Fibroblast of lung (primary cell): ENCODE data around the gene ERVFRD-1. TPM values are rescaled to one million over a fixed set of nuclear protein-coding genes. Genes with fewer than 3 reads are reported as not detected.

Experiments used
- DNase-seq, 2 donors: peaks; one replicate each; pipeline versions ENCODE4 v3.0.0 to v3.0.0-alpha.2; 2010; ENCODE audit warnings: low read depth in 2 of 2
- H2AFZ ChIP-seq: 2 replicates; pipeline ENCODE4 v1.5.1; 2012; ENCODE audit warnings: low read length, control low read depth, inconsistent platforms
- H3K27ac ChIP-seq: 2 replicates; pipeline ENCODE4 v1.5.1; 2011; ENCODE audit warnings: low read length, control low read depth; ENCODE audit not compliant: insufficient read depth
- H3K27me3 ChIP-seq: 2 replicates; pipeline ENCODE4 v1.5.1; 2011; ENCODE audit warnings: mild to moderate bottlenecking, low read length; ENCODE audit not compliant: control insufficient read depth, insufficient read depth
- H3K36me3 ChIP-seq: 2 replicates; pipeline ENCODE4 v1.5.1; 2011; ENCODE audit warnings: low read length; ENCODE audit not compliant: control insufficient read depth, insufficient read depth
- H3K4me1 ChIP-seq: 2 replicates; pipeline ENCODE4 v1.5.1; 2011; ENCODE audit warnings: low read length; ENCODE audit not compliant: control insufficient read depth, insufficient read depth; ENCODE audit errors: extremely low read depth
- H3K4me2 ChIP-seq: 2 replicates; pipeline ENCODE4 v1.5.1; 2011; ENCODE audit warnings: low read length, control low read depth; ENCODE audit not compliant: insufficient read depth; ENCODE audit errors: extremely low read depth
- H3K4me3 ChIP-seq, 4 experiments: fragments of 200-600 bp in 1 of 4; sonication (generic) in 1 of 4; replicated peaks in 1 of 4; 2 replicates each; pipeline ENCODE4 v1.5.1; 2011 to 2016; ENCODE audit warnings: low read length in 4 of 4, low read depth in 3 of 4, mild to moderate bottlenecking in 3 of 4, control low read depth in 2 of 4, inconsistent platforms in 1 of 4, mixed read lengths in 1 of 4; ENCODE audit not compliant: insufficient read depth in 1 of 4; ENCODE audit errors: control extremely low read depth in 1 of 4
- H3K79me2 ChIP-seq: 2 replicates; pipeline ENCODE4 v1.5.1; 2012; ENCODE audit warnings: mild to moderate bottlenecking, low read length, inconsistent platforms; ENCODE audit not compliant: control insufficient read depth, insufficient read depth
- H3K9ac ChIP-seq: 2 replicates; pipeline ENCODE4 v1.5.1; 2011; ENCODE audit warnings: mild to moderate bottlenecking, low read length, control low read depth; ENCODE audit not compliant: insufficient read depth
- H3K9me3 ChIP-seq: 2 replicates; pipeline ENCODE4 v1.5.1; 2012; ENCODE audit warnings: low read depth, low read length; ENCODE audit not compliant: control insufficient read depth, insufficient read depth
- H4K20me1 ChIP-seq: 2 replicates; pipeline ENCODE4 v1.5.1; 2011; ENCODE audit warnings: low read length; ENCODE audit not compliant: control insufficient read depth, insufficient read depth; ENCODE audit errors: extremely low read depth
- CTCF ChIP-seq, 2 donors: IDR thresholded peaks in 1 of 2; conservative IDR thresholded peaks in 1 of 2; 1 replicate in 1 of 2; 2 replicates in 1 of 2; pipeline ENCODE4 v1.5.1; 2011 to 2012; ENCODE audit warnings: low read length in 2 of 2, control low read depth in 1 of 2, inconsistent platforms in 1 of 2, low read depth in 1 of 2, mild to moderate bottlenecking in 1 of 2
- EZH2 ChIP-seq: IDR thresholded peaks from 2 replicates; pipeline ENCODE4 v1.5.1; 2012; ENCODE audit warnings: low read length, control low read depth, mild to moderate bottlenecking; ENCODE audit errors: missing control alignments
- polyA plus RNA-seq, 2 donors: library from polyadenylated mRNA; depleted of rRNA in 1 of 2; stranded (reverse) in 1 of 2; unstranded in 1 of 2; fragments of >200 nt; gene quantifications; 2 replicates each; pipeline ENCODE4 v1.2.1, GENCODE V29; 2011 to 2012; ENCODE audit warnings: missing spikeins in 1 of 2
- total RNA-seq: library from RNA; depleted of rRNA; stranded (reverse); fragments of >200 nt; gene quantifications from 2 replicates; pipeline ENCODE4 v1.2.1, GENCODE V29; 2014

ERVFRD-1 gene
- total and polyA plus RNA-seq, 2 donors (not counting 1 experiment from before 2014, with no cell fraction given) = not detected

DNA sequence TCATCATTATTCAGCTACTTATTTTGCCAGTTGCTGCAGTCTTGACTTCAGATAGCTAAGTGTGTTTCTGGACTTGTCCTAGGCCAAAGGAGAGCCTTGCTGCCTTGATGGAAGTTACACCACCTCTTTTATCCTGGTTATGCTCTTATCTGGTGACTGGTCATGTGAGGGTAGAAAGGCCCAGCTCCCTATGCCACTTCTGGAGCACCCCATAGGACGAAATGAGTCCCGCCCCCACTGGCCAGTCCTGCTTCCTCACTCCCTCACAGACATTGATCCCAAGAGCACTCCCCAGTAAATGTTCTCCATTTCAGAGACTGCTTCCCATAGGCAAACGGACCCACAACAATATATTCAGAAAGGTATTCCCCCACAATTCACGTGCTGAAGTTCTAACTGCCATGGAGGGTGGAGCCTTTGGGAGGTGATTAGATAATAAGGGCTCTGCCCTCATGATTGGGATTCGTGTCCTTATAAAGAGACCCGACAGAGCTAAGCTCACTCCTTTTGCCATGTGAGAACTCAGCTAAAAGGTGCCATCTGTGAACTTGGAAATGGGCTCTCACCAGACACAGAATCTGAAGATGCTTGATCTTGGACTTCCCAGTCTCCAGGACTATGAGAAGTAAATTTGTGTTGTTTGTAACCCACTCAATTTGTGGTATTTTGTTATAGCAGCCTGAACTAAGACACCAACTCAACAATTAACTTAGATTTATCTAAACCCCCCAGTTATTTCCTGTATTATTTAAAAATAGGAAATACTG is 45.9 kb downstream of the ERVFRD-1 start:
- no peak overlapping the region for H3K4me2 ChIP-seq

DNA sequence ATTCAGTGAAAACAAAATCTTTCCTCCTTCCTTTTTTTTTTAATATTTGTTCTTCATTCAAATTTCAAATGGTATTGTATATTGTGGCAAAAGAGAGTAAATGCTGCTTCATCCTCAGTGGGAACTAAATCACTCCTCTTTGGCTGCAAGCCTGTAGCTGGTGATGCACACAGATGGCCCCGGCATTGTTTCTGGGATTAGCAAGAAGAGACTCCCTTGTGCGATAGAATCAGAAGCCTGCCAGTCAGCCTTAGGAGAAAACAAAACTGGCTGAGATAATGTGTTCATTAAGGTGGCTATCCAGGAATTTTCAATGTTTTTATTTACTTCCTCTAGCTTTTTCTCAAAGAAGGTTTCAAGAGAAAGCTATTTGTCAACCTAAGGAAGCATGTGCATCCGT is 46.7 kb downstream of the ERVFRD-1 start:
- no peak for DNase-seq
- H3K9me3 ChIP-seq = no peaks in the 10 kb centered on the region
- H3K27ac ChIP-seq = no peak overlapping the region
- H3K4me3 ChIP-seq = no peak overlapping the region
- no peak for TF ChIP-seq EZH2
- TF ChIP-seq CTCF (conservative IDR thresholded peaks at IDR 0.05 in 1 of 2, IDR thresholded peaks at IDR 0.05 in 1 of 2; ENCODE audit: low read depth in 1 of 2, low read length in 2 of 2) = no peak
- no peaks in the 10 kb centered on the region for H4K20me1 ChIP-seq
- no peak overlapping the region for H3K9ac ChIP-seq
- H2AFZ ChIP-seq = no peak overlapping the region
- H3K27me3 ChIP-seq = no peaks in the 10 kb centered on the region
- H3K36me3 ChIP-seq = no peaks in the 10 kb centered on the region
- H3K4me2 ChIP-seq = no peak overlapping the region
- no peaks in the 10 kb centered on the region for H3K4me1 ChIP-seq
- no peaks in the 10 kb centered on the region for H3K79me2 ChIP-seq

More for the DNA sequence above, 45.9 kb downstream of the ERVFRD-1 start:
- Histone ChIP-seq H3K4me1 (no peaks in the 10 kb centered on the region), H3K4me3 (no peak overlapping the region), H3K79me2 (no peaks in the 10 kb centered on the region), H3K9me3 (no peaks in the 10 kb centered on the region), H3K36me3 (no peaks in the 10 kb centered on the region), H3K27ac (no peak overlapping the region), H3K27me3 (no peaks in the 10 kb centered on the region), H4K20me1 (no peaks in the 10 kb centered on the region), H2AFZ (no peak overlapping the region), H3K9ac (no peak overlapping the region)
- DNase-seq = no peak
- TF ChIP-seq CTCF (conservative IDR thresholded peaks at IDR 0.05 in 1 of 2, IDR thresholded peaks at IDR 0.05 in 1 of 2; ENCODE audit: low read depth in 1 of 2, low read length in 2 of 2) (no peak), EZH2 (no peak)

DNA sequence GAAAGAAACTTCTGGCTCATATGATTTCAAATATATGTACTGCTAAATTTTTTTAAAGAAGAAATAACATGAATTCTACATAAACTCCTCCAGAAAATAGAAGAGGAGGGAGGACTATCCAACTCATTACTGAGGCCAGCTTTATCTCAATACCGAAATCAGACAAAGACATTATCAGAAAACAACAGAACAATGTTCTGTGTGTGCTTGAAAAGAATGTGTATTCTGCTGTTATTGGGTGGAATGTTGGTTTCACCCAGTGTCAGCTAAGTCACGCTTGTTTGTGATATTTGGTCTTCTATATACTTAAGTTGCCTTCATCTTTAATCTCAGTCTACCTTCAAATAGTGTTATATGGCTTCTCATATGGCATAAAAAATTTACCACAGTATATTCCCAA is 48.8 kb downstream of the ERVFRD-1 start:
- H3K27me3 ChIP-seq = no peaks in the 10 kb centered on the region
- no peaks in the 10 kb centered on the region for H3K9me3 ChIP-seq
- no peaks in the 10 kb centered on the region for H3K4me1 ChIP-seq
- TF ChIP-seq EZH2 = no peak
- no peak for TF ChIP-seq CTCF (conservative IDR thresholded peaks at IDR 0.05 in 1 of 2, IDR thresholded peaks at IDR 0.05 in 1 of 2; ENCODE audit: low read depth in 1 of 2, low read length in 2 of 2)
- no peak for DNase-seq
- no peaks in the 10 kb centered on the region for H3K79me2 ChIP-seq
- no peaks in the 10 kb centered on the region for H4K20me1 ChIP-seq
- no peak overlapping the region for H3K4me2 ChIP-seq
- H3K4me3 ChIP-seq = no peak overlapping the region
- no peak overlapping the region for H3K9ac ChIP-seq
- H3K27ac ChIP-seq = no peak overlapping the region
- H2AFZ ChIP-seq = no peak overlapping the region
- no peaks in the 10 kb centered on the region for H3K36me3 ChIP-seq
